K562 (cell line): ENCODE measurements around the gene PPM1M. TPM values are rescaled to one million over a fixed set of nuclear protein-coding genes. Genes with fewer than 3 reads are reported as not detected.

Source experiments
- ATAC-seq: fragments of 200-7000 bp; cut with Tn5 transposase; 3 replicates; pipeline ENCODE4 v1.9.1; 2020; ENCODE audit warnings: moderate library complexity
- BruUV-seq: library from RNA; stranded (reverse); fragments of 400-500 nt; replicated peaks from 2 replicates; lab custom pipeline; 2021; lab: Mats Ljungman, UMichigan
- CTCF ChIA-PET: fragments of 300-600 bp; formaldehyde crosslinking; extraction: SDS; loops from one replicate; lab custom pipeline; 2021; ENCODE audit warnings: low intra/inter-chr PET ratio; lab: Yijun Ruan, JAX
- POLR2A ChIA-PET: fragments of 300-600, 350-650 bp; sonication (Branson Sonifier 250); formaldehyde crosslinking; extraction: SDS; loops from one replicate; lab custom pipeline; 2021; ENCODE audit warnings: antibody characterized with exemption, inconsistent platforms; lab: Yijun Ruan, JAX
- DNase-seq, 4 experiments: peaks; one replicate each; pipeline versions ENCODE4 v3.0.0 to v3.0.0-alpha.2; 2011 to 2018; ENCODE audit warnings: low spot score in 3 of 4, mixed read lengths in 3 of 4; ENCODE audit errors: extremely low read depth in 1 of 4
- FAIRE-seq: peaks from 2 replicates; lab custom pipeline; 2011; peaks lifted over from hg19 to GRCh38; lab: Jason Lieb, UNC
- H2AFZ ChIP-seq: 2 replicates; pipeline ENCODE4 v1.6.0; 2011; ENCODE audit warnings: low read depth, low read length, control low read depth, inconsistent platforms
- H3K27ac ChIP-seq: fragments of 200-600 bp; 3 replicates; pipeline ENCODE4 v1.8.0; 2011; ENCODE audit warnings: low read depth, mild to moderate bottlenecking, control low read depth, inconsistent platforms, low read length, moderate library complexity, mixed read lengths; ENCODE audit errors: extremely low read depth
- H3K27me3 ChIP-seq, 2 experiments: fragments of 300-600 bp in 1 of 2; 2 replicates in 1 of 2; 3 replicates in 1 of 2; pipeline versions ENCODE4 v1.6.0 to v1.8.0; 2011; ENCODE audit warnings: inconsistent platforms in 2 of 2, low read length in 2 of 2, mild to moderate bottlenecking in 1 of 2, mixed read lengths in 1 of 2, moderate library complexity in 1 of 2; ENCODE audit not compliant: control insufficient read depth in 2 of 2, insufficient read depth in 2 of 2
- H3K36me3 ChIP-seq: fragments of 300-600 bp; 3 replicates; pipeline ENCODE4 v1.8.0; 2011; ENCODE audit warnings: mild to moderate bottlenecking, low read length, inconsistent platforms; ENCODE audit not compliant: control insufficient read depth, insufficient read depth
- H3K4me1 ChIP-seq, 2 experiments: fragments of 200-600 bp in 1 of 2; replicated peaks in 1 of 2; 2 replicates in 1 of 2; 3 replicates in 1 of 2; pipeline versions ENCODE4 v1.5.1 to v1.8.0; 2011; ENCODE audit warnings: inconsistent platforms in 2 of 2, low read length in 2 of 2, mild to moderate bottlenecking in 1 of 2, mixed read lengths in 1 of 2, moderate library complexity in 1 of 2; ENCODE audit not compliant: control insufficient read depth in 2 of 2, insufficient read depth in 2 of 2
- H3K4me2 ChIP-seq: 2 replicates; pipeline ENCODE4 v1.6.1; 2011; ENCODE audit warnings: low read length, control low read depth, inconsistent platforms, mixed read lengths; ENCODE audit not compliant: insufficient read depth
- H3K4me3 ChIP-seq: fragments of 200-600 bp; sonication (generic), shearing (Covaris generic); 2 replicates; pipeline ENCODE4 v1.5.1; 2016; ENCODE audit warnings: control low read depth, inconsistent platforms
- H3K79me2 ChIP-seq: fragments of 200-600 bp; 3 replicates; pipeline ENCODE4 v1.8.0; 2011; ENCODE audit warnings: low read length, inconsistent platforms; ENCODE audit not compliant: control insufficient read depth, insufficient read depth
- H3K9ac ChIP-seq, 2 experiments: 2 replicates each; pipeline versions ENCODE4 v1.6.0 to v1.6.1; 2011; ENCODE audit warnings: low read depth in 2 of 2, low read length in 2 of 2, control low read depth in 1 of 2, inconsistent platforms in 1 of 2, mild to moderate bottlenecking in 1 of 2, mixed read lengths in 1 of 2; ENCODE audit not compliant: insufficient read depth in 1 of 2
- H3K9me1 ChIP-seq: one replicate; pipeline ENCODE4 v1.6.0; 2011; ENCODE audit warnings: inconsistent platforms, mild to moderate bottlenecking, low read length, moderate library complexity; ENCODE audit not compliant: control insufficient read depth, insufficient read depth
- H3K9me3 ChIP-seq: replicated peaks from 2 replicates; pipeline ENCODE4 v1.5.1; 2011; ENCODE audit warnings: low read depth, low read length, inconsistent platforms; ENCODE audit not compliant: control insufficient read depth, insufficient read depth
- H4K20me1 ChIP-seq: replicated peaks from 2 replicates; pipeline ENCODE4 v1.6.1; 2011; ENCODE audit warnings: low read length, inconsistent platforms, mixed read lengths; ENCODE audit not compliant: control insufficient read depth, insufficient read depth
- BCL6 ChIP-seq: fragments of 250-450 bp; sonication (Bioruptor Pico); IDR thresholded peaks from 2 replicates; pipeline ENCODE4 v1.4.0; 2020
- DNMT1 ChIP-seq: fragments of 450-650 bp; IDR thresholded peaks from 2 replicates; pipeline ENCODE4 v1.6.1; 2016; ENCODE audit warnings: antibody characterized with exemption, mild to moderate bottlenecking
- HNRNPH1 ChIP-seq: fragments of 200-400 bp; formaldehyde crosslinking; optimal IDR thresholded peaks from 2 replicates; pipeline ENCODE3; 2017; ENCODE audit warnings: low read depth, mild to moderate bottlenecking, low read length, moderate library complexity
- HOMEZ ChIP-seq: fragments of 250-450 bp; sonication (Bioruptor Pico); IDR thresholded peaks from 2 replicates; pipeline ENCODE4 v1.4.0; 2020; ENCODE audit warnings: mild to moderate bottlenecking, moderate library complexity
- MTF1 ChIP-seq: fragments of 250-450 bp; sonication (Bioruptor Pico); IDR thresholded peaks from 2 replicates; pipeline ENCODE4 v1.9.0; 2021; ENCODE audit warnings: moderate library complexity, mild to moderate bottlenecking, inconsistent platforms, borderline replicate concordance
- SNIP1 ChIP-seq: fragments of 450-650 bp; IDR thresholded peaks from 2 replicates; pipeline ENCODE4 v1.7.1; 2017; ENCODE audit warnings: low read depth, mild to moderate bottlenecking
- TCF15 ChIP-seq: fragments of 250-450 bp; sonication (Bioruptor Pico); IDR thresholded peaks from 2 replicates; pipeline ENCODE4 v1.8.0; 2022; ENCODE audit warnings: moderate library complexity, mild to moderate bottlenecking, inconsistent platforms
- THRAP3 ChIP-seq: fragments of 450-650 bp; IDR thresholded peaks from 2 replicates; pipeline ENCODE4 v1.6.1; 2016; ENCODE audit warnings: mild to moderate bottlenecking, inconsistent platforms, borderline replicate concordance
- XRCC4 ChIP-seq: IDR thresholded peaks from one replicate; pipeline ENCODE4 v1.6.1; 2011; ENCODE audit not compliant: insufficient read depth, insufficient read length; ENCODE audit errors: extremely low read depth
- XRCC5 ChIP-seq: fragments of 200-400 bp; formaldehyde crosslinking; IDR thresholded peaks from 2 replicates; pipeline ENCODE4 v1.6.1; 2017; ENCODE audit warnings: low read depth, mild to moderate bottlenecking, low read length
- ZFP36 ChIP-seq: fragments of 150-350 bp; IDR thresholded peaks from 2 replicates; pipeline ENCODE4 v1.6.1; 2018; ENCODE audit warnings: low read length, low read depth; ENCODE audit not compliant: partially characterized antibody
- ZNF280A ChIP-seq: fragments of 450-650 bp; IDR thresholded peaks from 2 replicates; pipeline ENCODE4 v1.6.1; 2018; ENCODE audit warnings: mild to moderate bottlenecking, low read depth; ENCODE audit not compliant: partially characterized antibody
- ZNF830 ChIP-seq: fragments of 250-450 bp; sonication (Bioruptor Pico); IDR thresholded peaks from 2 replicates; pipeline ENCODE4 v1.5.0; 2021; ENCODE audit warnings: mild to moderate bottlenecking
- WGBS: fragments of 100-300 bp; shearing (Covaris generic); methylation state at CpG from one replicate; pipeline ENCODE4 v1.1.6; 2016; ENCODE audit warnings: low coverage, mixed read lengths; ENCODE audit not compliant: insufficient coverage; ENCODE audit errors: missing lambda C conversion rate; 5-methylcytosine and 5-hydroxymethylcytosine counted together
- in situ Hi-C: fragments of 300-500 bp; cut with MboI; formaldehyde crosslinking; loops from 4 replicates; pipeline ENCODE4 v1.15.0; 2018; ENCODE audit warnings: inconsistent platforms, mixed read lengths
- intact Hi-C: fragments of 100-400 bp; cut with micrococcal nuclease; formaldehyde crosslinking; loops from 2 replicates; pipeline ENCODE4 v1.14.2; 2022
- polyA plus RNA-seq, 8 experiments: library from polyadenylated mRNA; depleted of rRNA in 4 of 8; stranded (reverse) in 5 of 8; unstranded in 3 of 8; fragments of >200 nt; fragmentation: Nextera tagmentation in 2 of 8; fragmentation: Illumina TruSeq in 1 of 8; extraction: Ambion mirVana in 2 of 8; extraction: Trizol in 1 of 8; gene quantifications; 2 replicates each; pipeline versions ENCODE4 v1.2.1 to v1.2.3, GENCODE V29; 2011 to 2014; ENCODE audit warnings: inconsistent platforms in 1 of 8, missing spikeins in 1 of 8
- total RNA-seq, 7 experiments: library from RNA; depleted of rRNA in 6 of 7; stranded (reverse); fragments of >200 nt in 6 of 7; fragmentation: Illumina TruSeq in 2 of 7; extraction: Trizol in 2 of 7; gene quantifications; 2 replicates each; pipeline versions ENCODE4 v1.2.1 to v1.2.3, GENCODE V29; 2011 to 2021; ENCODE audit warnings: low replicate concordance in 1 of 7
- TF ChIP-seq, protein P1 (sequence below): fragments of 250-450 bp; sonication (Bioruptor Pico); IDR thresholded peaks from 2 replicates; pipeline ENCODE4 v1.9.0; 2021; ENCODE audit warnings: mild to moderate bottlenecking

PPM1M gene
- total and polyA plus RNA-seq, 9 of the 15 experiments (the other 6 are each of a cell fraction or from before 2014, with no cell fraction given), result 1.4 to 9.2 (median 4.4) TPM

- Histone ChIP-seq H3K27me3 (no peaks in the 10 kb centered on the region), H3K9me3 (no peaks in the 10 kb centered on the region), H4K20me1 (no peaks in the 10 kb centered on the region; the same call in 1 of the 2 replicates), H3K79me2 (peaks cover 26% of the 10 kb centered on the region), H3K4me1 (peaks cover 16 to 55% of the 10 kb centered on the region in 2 experiments; a peak in 4 of 5 replicates), H2AFZ (no peak overlapping the region), H3K27ac (no peak overlapping the region), H3K9ac (peak overlapping the region in 1 of 2 experiments; percentile 71; a peak in 1 of 4 replicates), H3K4me2 (no peak overlapping the region), H3K4me3 (no peak overlapping the region), H3K9me1 (no peaks in the 10 kb centered on the region), H3K36me3 (peaks cover 34% of the 10 kb centered on the region; the same call in 2 of the 3 replicates)
- ATAC-seq (no peak), FAIRE-seq (no peak), DNase-seq (no peak)
- in situ Hi-C loops (no loop called here), intact Hi-C loops (loop anchor here (5.0 kb wide), 1 partner anchor 104 kb away; no protein-coding TSS in a partner anchor)
- POLR2A ChIA-PET, result interaction anchor here (0.6 to 1.1 kb wide), 4 partner anchors 16 to 255 kb away, joined by 3 to 5 read pairs (median 4); no protein-coding TSS in a partner anchor
- TF ChIP-seq BCL6 (CRISPR knock-in tag), result no peak
- no peak for TF ChIP-seq ZFP36
- TF ChIP-seq XRCC5, result no peak
- TF ChIP-seq HNRNPH1, result no peak
- TF ChIP-seq THRAP3, result no peak
- no peak for TF ChIP-seq DNMT1
- TF ChIP-seq ZNF830 (CRISPR knock-in tag), result no peak
- no peak for TF ChIP-seq SNIP1
- TF ChIP-seq TCF15 (CRISPR knock-in tag), result no peak
- TF ChIP-seq, protein P1, sequence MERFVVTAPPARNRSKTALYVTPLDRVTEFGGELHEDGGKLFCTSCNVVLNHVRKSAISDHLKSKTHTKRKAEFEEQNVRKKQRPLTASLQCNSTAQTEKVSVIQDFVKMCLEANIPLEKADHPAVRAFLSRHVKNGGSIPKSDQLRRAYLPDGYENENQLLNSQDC (CRISPR knock-in tag), result no peak
- no peak for TF ChIP-seq XRCC4
- no peak for TF ChIP-seq ZNF280A
- TF ChIP-seq MTF1 (CRISPR knock-in tag), result no peak
- no peak for TF ChIP-seq HOMEZ
- WGBS, result 69% methylated on average over 3 of the region's 5 CpGs
- no TSS peak for BruUV-seq
- CTCF ChIA-PET, result interaction anchor here (0.9 to 3.2 kb wide), 4 partner anchors 45 to 152 kb away, joined by 3 to 18 read pairs (median 6); partner anchors contain the start of gene WDR82
These were observed 12.4 kb upstream of the PPM1M start for GRCh38 chr3:52233108-52233591.
